ENCODE data around the gene PAXIP1.

GRCh38 chr7:155001756-155002410 lies 1.0 kb downstream of the PAXIP1 start:
- TF ChIP-seq CTCF (IDR thresholded peaks at IDR 0.05) (no peak), EP300 (IDR thresholded peaks at IDR 0.05) (no peak), POLR2A (IDR thresholded peaks at IDR 0.05) (no peak)

All from ovary (tissue), 3 donors.